BE2C (cell line): Measurements from ENCODE around the gene CCDC112. TPM values are rescaled to one million over a fixed set of nuclear protein-coding genes. Genes with fewer than 3 reads are reported as not detected.

ENCODE experiments used
- DNase-seq: peaks from one replicate; pipeline ENCODE4 v3.0.0-alpha.2; 2020
- H3K27me3 ChIP-seq: fragments of 250-450 bp; sonication (Bioruptor Pico); 2 replicates; pipeline ENCODE4 v1.5.1; 2020; ENCODE audit warnings: mild to moderate bottlenecking
- H3K36me3 ChIP-seq: fragments of 250-450 bp; sonication (Bioruptor Pico); 2 replicates; pipeline ENCODE4 v1.5.1; 2020; ENCODE audit warnings: mild to moderate bottlenecking
- H3K4me1 ChIP-seq: fragments of 250-450 bp; sonication (Bioruptor Pico); 2 replicates; pipeline ENCODE4 v1.5.1; 2020
- H3K4me3 ChIP-seq: 2 replicates; pipeline ENCODE4 v1.5.1; 2011; ENCODE audit warnings: low read depth, low read length
- H3K9me3 ChIP-seq: fragments of 250-450 bp; sonication (Bioruptor Pico); 2 replicates; pipeline ENCODE4 v1.5.1; 2020
- CTCF ChIP-seq: IDR thresholded peaks from 2 replicates; pipeline ENCODE4 v1.5.1; 2012; ENCODE audit warnings: mild to moderate bottlenecking, low read depth, low read length
- polyA plus RNA-seq: library from polyadenylated mRNA; unstranded; fragments of >200 nt; gene quantifications from one replicate; pipeline ENCODE4 v1.2.1, GENCODE V29; 2012; ENCODE audit warnings: low read depth, missing spikeins; ENCODE audit not compliant: insufficient read length, insufficient read depth

Gene CCDC112
- 4.0 TPM for polyA plus RNA-seq

DNA sequence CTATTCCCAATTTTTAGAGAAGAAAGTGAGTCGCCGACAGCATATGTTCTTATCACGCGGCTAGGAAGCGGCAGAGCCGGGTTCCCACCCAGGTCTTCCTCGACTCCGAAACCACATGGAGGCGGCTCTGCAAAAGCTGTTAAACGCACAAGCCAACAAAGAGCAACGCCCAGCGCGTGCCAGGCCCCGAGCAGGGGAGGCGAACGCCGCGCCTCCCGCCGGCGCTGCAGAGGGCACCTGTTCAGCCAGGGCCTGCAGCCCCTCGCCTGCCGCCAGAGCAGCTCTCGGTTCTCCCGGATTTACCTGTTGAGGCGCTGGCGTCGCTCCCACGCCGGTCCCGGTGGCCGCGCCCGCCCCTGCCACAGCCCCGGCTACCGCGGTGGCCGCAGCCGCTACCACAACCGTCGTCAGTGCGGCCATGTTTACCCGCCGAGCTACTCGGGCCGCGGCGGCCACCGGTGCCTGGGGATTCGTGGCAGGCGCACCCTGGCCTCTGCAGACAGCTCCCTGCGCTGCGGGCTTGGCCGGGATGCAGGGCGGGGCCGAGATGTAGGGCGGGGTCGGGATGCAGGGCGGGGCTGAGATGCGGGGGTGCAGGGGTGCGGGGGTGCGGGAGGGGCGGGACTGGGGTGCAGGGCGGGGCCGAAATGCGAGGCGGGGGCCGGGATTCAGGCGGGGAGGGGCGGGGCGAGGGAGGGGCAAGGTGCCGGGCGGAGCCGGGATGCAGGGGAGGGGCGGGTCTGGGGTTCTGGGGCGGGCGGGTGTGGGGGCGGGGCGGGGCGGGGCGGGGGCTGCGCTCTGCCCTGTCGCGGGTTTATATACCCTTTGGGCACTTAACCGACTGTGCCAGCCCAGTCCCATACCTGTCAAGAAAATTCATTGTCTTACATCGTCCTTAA, at the start of gene CCDC112:
Gene CCDC112 (minus strand): TSS at position 531 of the 899 bp plus-strand sequence. CDS start 111 bp downstream, at position 420.
- H3K4me1 ChIP-seq = no peaks in the 10 kb centered on the region
- peaks cover 6% of the 10 kb centered on the region for H3K27me3 ChIP-seq
- peak; percentile 92 for DNase-seq
- no peak for TF ChIP-seq CTCF
- no peaks in the 10 kb centered on the region for H3K36me3 ChIP-seq
- H3K9me3 ChIP-seq = no peaks in the 10 kb centered on the region
- peak within 1 kb of the TSS; percentile 85 for H3K4me3 ChIP-seq

- no peak for TF ChIP-seq CTCF
Measured at GRCh38 chr5:115345344-115345743, 48.9 kb upstream of the CCDC112 start.

DNA sequence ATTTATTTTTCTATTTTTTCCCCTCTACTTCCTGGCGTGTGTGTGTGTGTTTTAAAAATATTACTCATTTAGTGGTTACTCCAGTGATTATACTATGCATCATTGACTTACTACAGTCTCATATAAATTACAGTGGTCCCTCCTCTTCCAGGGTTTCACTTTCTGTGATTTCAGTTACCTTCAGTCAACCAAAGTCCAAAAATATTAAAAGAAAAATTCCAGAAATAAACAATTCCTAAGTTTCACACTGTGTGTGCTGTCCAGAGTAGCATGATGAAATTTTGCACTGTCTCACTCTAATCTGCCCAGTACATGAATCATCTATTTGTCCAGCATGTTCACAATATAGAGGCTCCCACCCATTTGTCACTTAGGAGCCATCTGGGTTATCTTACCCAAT, 47.4 kb upstream of the CCDC112 start:
- Histone ChIP-seq H3K36me3 (no peaks in the 10 kb centered on the region), H3K27me3 (peaks cover 9% of the 10 kb centered on the region), H3K4me3 (no peak overlapping the region), H3K4me1 (no peaks in the 10 kb centered on the region), H3K9me3 (no peaks in the 10 kb centered on the region)
- DNase-seq = no peak
- no peak for TF ChIP-seq CTCF

More at GRCh38 chr5:115345344-115345743, 48.9 kb upstream of the CCDC112 start:
- no peaks in the 10 kb centered on the region for H3K9me3 ChIP-seq
- no peaks in the 10 kb centered on the region for H3K4me1 ChIP-seq
- DNase-seq = no peak
- H3K36me3 ChIP-seq = no peaks in the 10 kb centered on the region
- H3K27me3 ChIP-seq = peaks cover 9% of the 10 kb centered on the region
- H3K4me3 ChIP-seq = no peak overlapping the region

DNA sequence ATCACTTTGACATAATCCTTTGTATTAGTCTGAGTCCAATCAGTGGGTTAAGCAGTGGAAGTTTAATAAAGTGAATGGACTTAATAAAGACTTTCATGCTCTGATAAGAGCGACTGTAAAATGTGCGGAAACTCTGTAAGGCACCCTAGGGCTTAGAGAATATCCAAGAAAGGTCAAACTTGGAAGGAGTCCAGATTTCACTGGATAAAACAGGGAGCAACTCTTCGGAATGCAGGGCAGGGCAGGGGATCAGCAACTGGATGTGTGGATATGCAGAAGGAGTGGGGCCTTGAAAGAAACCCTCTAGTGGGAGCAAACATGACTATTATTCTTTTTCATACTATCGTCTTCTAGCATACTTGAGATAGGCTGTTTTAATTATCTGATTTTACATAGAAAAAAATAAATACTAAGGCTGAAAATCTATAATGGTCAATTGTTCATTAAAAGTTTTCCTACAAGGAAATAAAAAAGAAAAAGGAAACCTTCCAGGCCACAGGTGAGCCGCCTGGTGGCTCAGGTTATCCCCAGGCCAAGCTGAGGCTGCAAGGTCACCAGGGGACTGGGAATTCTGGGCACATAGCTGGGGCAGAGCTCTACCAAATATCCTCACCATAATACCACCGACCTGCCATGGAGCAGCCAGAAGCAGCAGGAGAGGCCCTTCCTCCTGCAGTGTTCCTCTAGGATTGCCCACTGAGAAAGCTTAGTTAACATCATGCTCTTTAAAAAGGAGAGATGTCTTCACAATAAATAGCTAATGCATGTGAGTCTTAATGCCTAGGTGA, 46.3 kb upstream of the CCDC112 start:
- Histone ChIP-seq H3K9me3 (no peaks in the 10 kb centered on the region), H3K36me3 (no peaks in the 10 kb centered on the region), H3K27me3 (peaks cover 14% of the 10 kb centered on the region), H3K4me1 (no peaks in the 10 kb centered on the region), H3K4me3 (no peak overlapping the region)
- TF ChIP-seq CTCF = no peak
- DNase-seq = no peak

GRCh38 chr5:115341745-115342144, 45.3 kb upstream of the CCDC112 start:
- no peak for DNase-seq
- Histone ChIP-seq H3K4me3 (no peak overlapping the region), H3K27me3 (peaks cover 14% of the 10 kb centered on the region)

More at GRCh38 chr5:115341745-115342144, 45.3 kb upstream of the CCDC112 start:
- no peak for TF ChIP-seq CTCF
- Histone ChIP-seq H3K9me3 (no peaks in the 10 kb centered on the region), H3K4me1 (no peaks in the 10 kb centered on the region), H3K36me3 (no peaks in the 10 kb centered on the region)
